Measurements from ENCODE around the gene TIMM21.

TIMM21 gene

DNA sequence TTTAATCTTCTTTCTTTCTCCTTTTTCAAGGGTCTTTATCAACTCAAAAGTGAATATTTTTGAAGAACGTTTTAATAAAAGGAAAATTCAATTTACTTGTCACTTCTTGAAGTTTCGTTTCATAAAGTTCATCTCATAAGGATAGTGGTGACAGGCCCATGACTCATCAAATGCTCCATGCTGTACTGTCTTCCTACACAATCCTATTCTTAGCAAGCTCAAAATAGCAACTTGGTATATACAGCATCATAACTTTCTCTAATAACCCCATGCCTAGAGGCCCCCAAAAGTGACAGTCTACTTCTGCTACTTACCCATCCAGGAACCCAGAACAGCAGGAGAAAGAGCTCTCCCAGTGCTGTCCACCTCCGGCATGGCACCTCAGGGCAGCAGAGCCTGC is 8.4 kb upstream of the TIMM21 start:
- Histone ChIP-seq H3K27ac (ENCODE audit: low read length, poor library complexity, severe bottlenecking) (no peak overlapping the region), H3K4ac (ENCODE audit: low read depth in 1 of 2, low read length in 2 of 2) (no peak overlapping the region), H2BK15ac (ENCODE audit: low read depth, poor library complexity, severe bottlenecking) (no peak overlapping the region), H3K79me1 (replicated peaks; ENCODE audit: low read length, poor library complexity, severe bottlenecking) (no peaks in the 10 kb centered on the region), H2BK120ac (ENCODE audit: low read depth, low read length) (no peak overlapping the region), H4K91ac (ENCODE audit: low read length) (no peak overlapping the region), H2AFZ (ENCODE audit: low read depth, low read length) (no peak overlapping the region), H4K8ac (ENCODE audit: low read length) (no peak overlapping the region), H2BK12ac (ENCODE audit: low read length in 2 of 2) (no peak overlapping the region), H3K9ac (ENCODE audit: low read length) (peak overlapping the region; percentile 20), H3K23ac (ENCODE audit: low read length in 2 of 2) (no peak overlapping the region), H3K4me1 (ENCODE audit: control insufficient read depth, insufficient read depth, low read depth, low read length) (no peaks in the 10 kb centered on the region), H3K36me3 (ENCODE audit: control insufficient read depth in 1 of 2, insufficient read depth in 2 of 2, low read depth in 1 of 2, low read length in 2 of 2) (no peaks in the 10 kb centered on the region), H3K14ac (ENCODE audit: low read length in 2 of 2) (no peak overlapping the region), H2BK5ac (ENCODE audit: low read depth, low read length, poor library complexity, severe bottlenecking) (no peak overlapping the region), H3K27me3 (ENCODE audit: control insufficient read depth in 1 of 2, insufficient read depth in 1 of 2, low read length in 2 of 2) (peaks cover 0 to 10% of the 10 kb centered on the region in 2 experiments), H3K4me2 (ENCODE audit: low read length, poor library complexity, severe bottlenecking) (no peak overlapping the region), H2AK5ac (ENCODE audit: low read length, severe bottlenecking) (no peak overlapping the region), H3K18ac (ENCODE audit: low read depth in 1 of 2, low read length in 2 of 2) (no peak overlapping the region), H3K4me3 (ENCODE audit: insufficient read depth in 1 of 2, low read depth in 1 of 2, low read length in 2 of 2) (no peak overlapping the region), H3K9me3 (ENCODE audit: control insufficient read depth, low read length) (no peaks in the 10 kb centered on the region)
- peak; percentile 74 for DNase-seq
- 19% methylated on average over 1 of the region's 3 CpGs for WGBS

DNA sequence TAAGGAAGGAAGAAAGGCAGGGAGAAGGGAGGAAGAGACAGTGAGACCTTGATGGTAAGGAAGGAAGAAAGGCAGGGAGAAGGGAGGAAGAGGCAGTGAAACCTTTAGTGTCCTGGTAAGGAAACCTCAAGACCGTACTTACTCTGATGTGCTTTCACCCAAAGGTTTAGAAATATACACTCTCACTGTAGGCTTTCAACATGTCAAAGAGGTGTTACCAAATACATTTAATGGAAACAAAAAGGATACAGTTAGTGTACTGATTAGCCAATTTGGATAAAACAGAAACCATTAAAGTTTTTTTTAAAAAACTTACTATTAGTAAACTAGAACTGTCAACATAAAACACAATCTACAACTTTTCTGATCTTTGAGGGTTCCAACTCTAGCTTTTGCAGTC is 7.7 kb upstream of the TIMM21 start:
- no peak overlapping the region for H3K4me3 ChIP-seq (ENCODE audit: insufficient read depth in 1 of 2, low read depth in 1 of 2, low read length in 2 of 2)
- no peak overlapping the region for H3K9ac ChIP-seq (ENCODE audit: low read length)
- H3K14ac ChIP-seq (ENCODE audit: low read length in 2 of 2), result no peak overlapping the region
- DNase-seq, result no peak
- H2BK5ac ChIP-seq (ENCODE audit: low read depth, low read length, poor library complexity, severe bottlenecking), result no peak overlapping the region
- H3K4ac ChIP-seq (ENCODE audit: low read depth in 1 of 2, low read length in 2 of 2), result no peak overlapping the region
- no peak overlapping the region for H2AK5ac ChIP-seq (ENCODE audit: low read length, severe bottlenecking)
- H3K9me3 ChIP-seq (ENCODE audit: control insufficient read depth, low read length), result no peaks in the 10 kb centered on the region
- H2BK120ac ChIP-seq (ENCODE audit: low read depth, low read length), result no peak overlapping the region
- no peak overlapping the region for H3K18ac ChIP-seq (ENCODE audit: low read depth in 1 of 2, low read length in 2 of 2)
- H3K27me3 ChIP-seq (ENCODE audit: control insufficient read depth in 1 of 2, insufficient read depth in 1 of 2, low read length in 2 of 2), result peaks cover 0 to 5% of the 10 kb centered on the region in 2 experiments
- no peaks in the 10 kb centered on the region for H3K36me3 ChIP-seq (ENCODE audit: control insufficient read depth in 1 of 2, insufficient read depth in 2 of 2, low read depth in 1 of 2, low read length in 2 of 2)
- no peak overlapping the region for H3K23ac ChIP-seq (ENCODE audit: low read length in 2 of 2)
- H4K8ac ChIP-seq (ENCODE audit: low read length), result no peak overlapping the region
- no peak overlapping the region for H3K4me2 ChIP-seq (ENCODE audit: low read length, poor library complexity, severe bottlenecking)
- H2AFZ ChIP-seq (ENCODE audit: low read depth, low read length), result no peak overlapping the region
- no peak overlapping the region for H2BK15ac ChIP-seq (ENCODE audit: low read depth, poor library complexity, severe bottlenecking)
- no CpG with 5 or more reads among the region's 1 CpG for WGBS
- H4K91ac ChIP-seq (ENCODE audit: low read length), result no peak overlapping the region
- H3K27ac ChIP-seq (ENCODE audit: low read length, poor library complexity, severe bottlenecking), result no peak overlapping the region
- H3K79me1 ChIP-seq (replicated peaks; ENCODE audit: low read length, poor library complexity, severe bottlenecking), result no peaks in the 10 kb centered on the region
- H3K4me1 ChIP-seq (ENCODE audit: control insufficient read depth, insufficient read depth, low read depth, low read length), result no peaks in the 10 kb centered on the region
- no peak overlapping the region for H2BK12ac ChIP-seq (ENCODE audit: low read length in 2 of 2)

DNA sequence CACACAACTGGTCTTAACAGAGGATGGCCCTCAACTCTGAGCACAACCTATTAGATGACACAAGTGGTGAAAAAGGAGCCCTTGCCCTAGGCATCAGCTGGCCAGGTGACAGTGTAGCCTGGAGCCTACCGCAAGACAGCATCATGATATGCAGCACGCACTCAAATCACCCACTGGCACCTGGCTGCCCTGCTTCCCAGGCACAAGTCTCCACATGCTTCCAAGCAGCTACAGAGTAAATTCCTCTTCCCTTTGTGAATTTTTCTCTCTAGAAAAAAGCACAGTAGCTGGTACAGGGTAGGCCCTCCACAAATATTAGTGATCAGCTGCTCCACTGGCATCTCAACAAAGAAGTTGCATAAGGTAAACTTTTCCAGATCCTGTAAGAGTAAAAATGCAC is 6.7 kb upstream of the TIMM21 start:
- Histone ChIP-seq H3K4ac (ENCODE audit: low read depth in 1 of 2, low read length in 2 of 2) (no peak overlapping the region), H2BK120ac (ENCODE audit: low read depth, low read length) (no peak overlapping the region), H3K36me3 (ENCODE audit: control insufficient read depth in 1 of 2, insufficient read depth in 2 of 2, low read depth in 1 of 2, low read length in 2 of 2) (no peaks in the 10 kb centered on the region), H2BK15ac (ENCODE audit: low read depth, poor library complexity, severe bottlenecking) (no peak overlapping the region), H3K9me3 (ENCODE audit: control insufficient read depth, low read length) (no peaks in the 10 kb centered on the region), H2AK5ac (ENCODE audit: low read length, severe bottlenecking) (no peak overlapping the region), H3K4me1 (ENCODE audit: control insufficient read depth, insufficient read depth, low read depth, low read length) (no peaks in the 10 kb centered on the region), H2BK12ac (ENCODE audit: low read length in 2 of 2) (peak overlapping the region in 1 of 2 experiments; percentile 70), H3K27ac (ENCODE audit: low read length, poor library complexity, severe bottlenecking) (no peak overlapping the region), H3K18ac (ENCODE audit: low read depth in 1 of 2, low read length in 2 of 2) (no peak overlapping the region), H3K9ac (ENCODE audit: low read length) (no peak overlapping the region), H3K23ac (ENCODE audit: low read length in 2 of 2) (no peak overlapping the region), H2BK5ac (ENCODE audit: low read depth, low read length, poor library complexity, severe bottlenecking) (no peak overlapping the region), H4K8ac (ENCODE audit: low read length) (no peak overlapping the region), H2AFZ (ENCODE audit: low read depth, low read length) (no peak overlapping the region), H3K27me3 (ENCODE audit: control insufficient read depth in 1 of 2, insufficient read depth in 1 of 2, low read length in 2 of 2) (peaks cover 0 to 3% of the 10 kb centered on the region in 2 experiments), H3K4me3 (ENCODE audit: insufficient read depth in 1 of 2, low read depth in 1 of 2, low read length in 2 of 2) (no peak overlapping the region), H3K4me2 (ENCODE audit: low read length, poor library complexity, severe bottlenecking) (no peak overlapping the region), H4K91ac (ENCODE audit: low read length) (peak overlapping the region; percentile 59), H3K79me1 (replicated peaks; ENCODE audit: low read length, poor library complexity, severe bottlenecking) (no peaks in the 10 kb centered on the region), H3K14ac (ENCODE audit: low read length in 2 of 2) (no peak overlapping the region)
- 95% methylated on average over 2 of the region's 2 CpGs for whole genome bisulfite sequencing
- no peak for DNase-seq

DNA sequence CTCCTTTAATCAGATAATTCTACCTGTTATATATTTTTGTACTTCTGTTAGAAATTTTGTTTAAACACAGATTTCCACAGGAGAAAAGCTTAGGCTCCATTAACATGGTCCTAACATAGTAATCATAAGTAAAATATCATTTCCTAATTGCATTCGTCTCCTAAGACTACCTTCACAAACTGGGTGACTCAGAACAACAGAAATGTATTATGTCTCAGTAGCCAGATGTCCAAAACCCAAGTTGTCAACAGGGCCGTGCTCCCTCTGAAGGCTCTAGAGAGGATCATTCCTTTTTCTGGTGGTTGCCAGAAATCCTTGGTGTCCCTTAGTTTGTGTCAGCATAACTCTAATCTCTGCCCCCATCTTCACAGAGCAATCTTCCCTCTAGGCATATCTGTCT is 6.1 kb upstream of the TIMM21 start:
- no peak overlapping the region for H2BK5ac ChIP-seq (ENCODE audit: low read depth, low read length, poor library complexity, severe bottlenecking)
- no peak overlapping the region for H2AFZ ChIP-seq (ENCODE audit: low read depth, low read length)
- H3K14ac ChIP-seq (ENCODE audit: low read length in 2 of 2), result no peak overlapping the region
- H3K4me2 ChIP-seq (ENCODE audit: low read length, poor library complexity, severe bottlenecking), result no peak overlapping the region
- no peak overlapping the region for H2BK15ac ChIP-seq (ENCODE audit: low read depth, poor library complexity, severe bottlenecking)
- H2BK12ac ChIP-seq (ENCODE audit: low read length in 2 of 2), result no peak overlapping the region
- 78% methylated on average over 2 of the region's 2 CpGs for whole genome bisulfite sequencing
- no peak overlapping the region for H3K23ac ChIP-seq (ENCODE audit: low read length in 2 of 2)
- no peak overlapping the region for H2BK120ac ChIP-seq (ENCODE audit: low read depth, low read length)
- H3K27me3 ChIP-seq (ENCODE audit: control insufficient read depth in 1 of 2, insufficient read depth in 1 of 2, low read length in 2 of 2), result no peaks in the 10 kb centered on the region
- H3K4ac ChIP-seq (ENCODE audit: low read depth in 1 of 2, low read length in 2 of 2), result no peak overlapping the region
- no peak overlapping the region for H3K4me3 ChIP-seq (ENCODE audit: insufficient read depth in 1 of 2, low read depth in 1 of 2, low read length in 2 of 2)
- no peaks in the 10 kb centered on the region for H3K79me1 ChIP-seq (replicated peaks; ENCODE audit: low read length, poor library complexity, severe bottlenecking)
- no peaks in the 10 kb centered on the region for H3K36me3 ChIP-seq (ENCODE audit: control insufficient read depth in 1 of 2, insufficient read depth in 2 of 2, low read depth in 1 of 2, low read length in 2 of 2)
- H3K4me1 ChIP-seq (ENCODE audit: control insufficient read depth, insufficient read depth, low read depth, low read length), result peaks cover 4% of the 10 kb centered on the region
- no peak for DNase-seq
- H3K27ac ChIP-seq (ENCODE audit: low read length, poor library complexity, severe bottlenecking), result no peak overlapping the region
- H2AK5ac ChIP-seq (ENCODE audit: low read length, severe bottlenecking), result no peak overlapping the region
- H3K9me3 ChIP-seq (ENCODE audit: control insufficient read depth, low read length), result no peaks in the 10 kb centered on the region
- H3K18ac ChIP-seq (ENCODE audit: low read depth in 1 of 2, low read length in 2 of 2), result no peak overlapping the region
- no peak overlapping the region for H3K9ac ChIP-seq (ENCODE audit: low read length)
- no peak overlapping the region for H4K91ac ChIP-seq (ENCODE audit: low read length)
- no peak overlapping the region for H4K8ac ChIP-seq (ENCODE audit: low read length)

Data from mesenchymal stem cell (in vitro differentiated cells and primary cell).